Activated CD8-positive, alpha-beta memory T cell treated with anti-CD3 and anti-CD28 coated beads, Interleukin-2, amount 50 U/mL, for 24 hours (primary cell): ENCODE results near the gene CA5A.
"Not testable (repeated sequence)": the region's sequence is repeated elsewhere in the genome, so short reads cannot be mapped to it uniquely, and the experiment has no call there.

Experiments
- DNase-seq: peaks from one replicate; pipeline ENCODE4 v3.0.0-alpha.2; 2020; ENCODE audit errors: extremely low read depth

CA5A gene

GRCh38 chr16:87924041-87924810 lies 12.1 kb downstream of the CA5A start:
- DNase-seq, result no peak

DNA sequence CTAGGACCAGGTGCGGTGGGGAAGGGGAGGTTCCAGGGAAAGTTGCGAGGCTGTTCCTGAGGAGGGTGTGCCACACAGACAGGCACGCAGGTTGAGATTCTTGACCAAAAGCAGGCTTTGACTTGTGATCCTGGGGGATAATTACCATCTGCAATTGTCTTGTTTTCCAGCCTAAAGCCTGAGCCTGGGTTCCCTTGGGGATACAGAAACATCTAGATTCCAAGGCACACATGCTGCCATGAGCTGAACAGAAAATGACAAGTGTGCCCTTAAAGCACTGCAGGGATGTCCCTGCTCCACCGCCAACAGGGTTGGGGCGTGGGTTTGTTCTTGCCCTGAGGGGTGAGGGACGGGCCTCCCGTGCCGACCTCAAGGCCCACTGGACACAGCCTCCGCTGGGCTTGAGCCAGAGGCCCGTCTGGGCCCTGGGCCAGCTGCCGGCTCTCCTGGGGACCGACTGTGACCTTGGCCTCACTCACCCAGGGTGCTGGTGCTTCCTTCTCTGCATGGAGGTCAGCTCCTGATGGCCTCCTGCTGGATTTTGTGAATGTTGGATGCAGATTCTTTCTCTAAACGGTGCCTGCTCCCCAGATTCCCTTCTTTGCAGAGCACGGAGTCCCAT lies 14.0 kb downstream of the CA5A start:
- DNase-seq, result no peak

DNA sequence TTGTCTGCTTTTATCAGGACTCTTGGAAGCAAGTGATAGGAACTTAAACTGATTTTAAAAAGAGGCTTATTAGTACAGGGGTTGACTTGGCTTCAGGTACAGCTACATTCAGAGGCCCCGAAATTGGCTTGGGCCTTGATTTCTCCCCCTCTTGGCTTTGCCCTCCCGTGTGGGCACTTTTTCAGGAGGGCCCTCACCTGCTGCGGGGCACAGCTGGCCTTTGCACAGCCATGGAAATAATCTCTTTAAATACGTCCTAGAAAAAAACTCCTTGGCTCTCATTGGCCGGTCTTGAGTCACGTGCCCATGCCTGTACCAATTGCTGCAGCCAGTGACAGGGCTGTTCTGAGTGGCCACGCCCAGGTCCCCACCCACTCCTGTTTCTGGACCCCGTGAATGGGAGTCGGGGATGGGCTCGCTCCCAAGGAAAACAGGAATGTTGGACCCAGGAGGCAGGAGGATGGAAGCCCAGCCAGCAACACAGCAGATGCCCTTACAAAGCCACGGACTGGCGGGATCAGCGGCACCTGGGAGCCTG lies 15.0 kb downstream of the CA5A start:
- no peak for DNase-seq

- DNase-seq, result no peak
These were observed 16.7 kb downstream of the CA5A start for GRCh38 chr16:87919681-87919994.

DNA sequence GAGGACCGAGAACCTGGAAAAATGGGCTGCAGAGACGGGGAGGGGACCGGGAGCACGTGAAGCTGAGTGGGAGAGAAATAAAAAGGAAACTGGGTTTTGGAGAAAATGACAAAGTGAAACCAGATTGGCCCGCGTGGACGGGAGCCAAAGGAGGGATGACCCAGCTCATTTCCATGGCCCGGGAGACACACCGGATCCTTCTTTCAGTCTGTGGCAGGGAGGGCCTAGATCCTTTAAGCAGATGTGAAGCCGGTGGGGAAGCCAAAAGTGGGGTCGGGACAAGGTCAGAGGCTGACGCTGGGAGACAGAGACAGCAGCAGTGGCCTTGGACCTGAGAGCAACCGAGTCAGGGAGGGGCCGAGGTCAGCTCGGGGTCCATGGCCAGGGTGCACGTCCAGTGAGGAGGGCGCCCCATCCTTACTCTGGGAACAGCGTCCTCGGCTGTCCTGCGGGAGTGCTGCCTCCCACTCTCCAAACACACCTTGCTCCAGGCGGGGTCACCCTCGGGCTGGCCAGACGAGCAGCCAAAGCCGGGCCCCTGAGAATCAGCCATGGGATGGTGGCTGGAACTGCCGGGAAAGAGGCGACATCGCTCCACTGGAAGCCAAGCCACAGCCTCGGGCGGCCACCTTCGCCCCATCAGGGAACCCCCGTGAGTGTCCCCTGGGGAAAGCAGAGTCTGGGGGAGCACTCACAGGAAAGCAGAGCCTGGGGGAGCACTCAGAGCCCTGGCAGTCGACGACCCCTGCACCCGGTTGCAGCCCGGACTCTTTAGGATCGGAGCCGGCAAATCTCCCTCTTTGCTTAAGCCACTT lies 17.3 kb downstream of the CA5A start:
- no peak for DNase-seq

DNA sequence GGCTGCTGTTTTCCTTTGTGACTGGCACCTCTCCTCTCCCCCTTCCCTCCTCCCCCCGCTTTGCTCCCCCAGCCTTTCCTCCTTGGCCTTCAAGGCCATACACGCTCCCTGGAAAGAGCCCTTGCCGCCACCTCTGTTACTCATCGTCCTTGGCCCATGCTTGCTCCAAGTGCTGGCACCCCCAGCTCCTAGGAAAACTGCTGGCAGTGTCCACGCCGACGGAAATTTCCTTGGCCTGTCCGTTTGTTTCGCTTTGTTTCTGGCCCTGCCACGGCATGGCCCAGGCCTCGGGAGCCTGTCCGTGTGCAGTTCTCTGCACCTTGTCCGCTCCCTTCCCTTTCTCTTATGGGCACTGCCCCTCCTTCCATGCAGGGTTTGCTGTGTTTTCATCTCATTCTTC lies 18.0 kb downstream of the CA5A start:
- DNase-seq, result no peak

- no peak for DNase-seq
These were observed 18.8 kb downstream of the CA5A start for GRCh38 chr16:87917503-87917902.

- no peak for DNase-seq
These were observed 21.5 kb downstream of the CA5A start for GRCh38 chr16:87914812-87915211.

DNA sequence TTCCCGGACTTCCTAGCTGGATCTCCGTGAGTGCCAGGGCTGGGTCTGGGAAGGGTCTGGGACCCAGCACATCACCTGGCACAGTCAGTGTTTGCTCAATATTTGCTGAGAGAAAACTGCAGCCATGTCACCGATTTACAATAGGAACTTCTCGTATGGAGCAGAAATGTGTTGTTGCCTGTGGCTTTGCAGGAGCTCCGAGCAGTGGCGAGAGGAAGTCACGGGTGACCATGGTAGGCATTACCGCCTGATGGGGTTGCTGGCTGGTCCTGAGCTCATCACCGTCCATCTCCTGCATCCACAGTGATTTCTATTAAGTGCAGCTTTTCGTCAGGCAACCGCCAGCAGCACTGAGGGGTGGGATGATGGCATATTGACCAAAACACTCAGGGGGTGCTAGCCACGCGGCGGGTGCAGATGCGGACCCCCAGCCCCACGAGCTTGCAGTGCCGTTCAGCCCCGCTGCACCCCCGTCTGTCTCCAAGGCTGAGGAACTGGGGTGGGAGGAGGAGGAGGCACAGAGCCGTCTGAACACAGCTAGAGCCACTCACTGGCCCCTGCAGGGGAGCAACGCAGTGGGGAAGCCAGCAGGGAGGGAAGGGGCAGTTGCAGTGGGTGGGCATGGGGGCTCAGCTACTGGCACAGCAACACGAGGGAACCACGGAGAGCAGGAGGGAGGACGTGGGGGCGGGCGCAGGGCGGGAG lies 22.2 kb downstream of the CA5A start:
- not testable (repeated sequence) for DNase-seq

GRCh38 chr16:87912691-87913090 lies 23.6 kb downstream of the CA5A start:
- DNase-seq, result not testable (repeated sequence)

DNA sequence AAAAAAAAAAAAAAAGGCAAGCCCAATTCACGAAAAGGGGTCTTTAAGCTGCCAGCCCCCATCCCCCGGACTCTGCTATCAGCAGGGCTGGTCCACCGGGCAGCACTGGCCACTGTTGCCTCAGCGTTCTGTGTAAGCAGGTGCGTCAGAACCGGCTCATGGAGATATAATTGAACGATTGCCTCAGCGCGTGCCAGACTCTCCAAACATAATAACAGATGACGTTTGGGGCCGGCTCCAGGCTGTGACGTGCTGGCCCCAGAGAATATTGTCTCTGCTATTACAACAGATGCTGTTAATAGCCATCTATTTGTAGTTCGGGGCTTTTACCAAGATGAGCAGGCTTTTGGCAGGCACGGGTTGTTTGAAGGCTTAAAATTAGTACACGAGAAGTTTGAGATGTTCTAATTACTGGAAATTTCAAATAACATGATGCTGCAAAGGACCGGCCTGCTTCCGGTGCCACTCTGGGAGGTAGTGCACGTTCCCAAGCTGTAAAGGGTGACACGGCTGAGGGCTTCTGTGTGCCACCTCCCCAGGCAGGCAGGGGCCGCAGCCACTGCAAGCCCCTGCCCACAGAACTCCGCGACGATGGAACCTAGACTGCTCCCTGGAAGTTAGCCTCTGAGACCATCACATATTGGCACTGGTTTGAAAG lies 25.1 kb downstream of the CA5A start:
- not testable (repeated sequence) for DNase-seq

GRCh38 chr16:87909203-87909935 lies 27.0 kb downstream of the CA5A start:
- peak; percentile 56 for DNase-seq

DNA sequence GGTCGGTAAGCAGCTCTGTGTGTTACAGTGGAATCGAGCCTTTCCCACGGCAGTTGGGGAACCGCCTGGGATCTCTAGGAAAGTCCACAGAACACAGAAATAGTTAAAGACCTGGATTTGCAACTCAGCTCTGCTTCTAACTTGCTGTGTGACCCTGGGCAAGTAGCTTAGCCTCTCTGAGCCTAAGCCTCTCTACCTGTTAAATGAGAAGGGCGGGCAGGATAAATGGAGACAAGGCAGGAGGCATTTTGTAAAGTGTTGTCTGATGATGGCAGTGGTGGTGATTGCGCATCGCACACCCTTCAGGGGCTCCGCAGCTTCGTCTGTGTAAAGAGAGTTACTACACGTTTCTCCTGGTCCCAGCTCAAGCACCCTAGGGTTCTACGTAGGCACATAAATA lies 28.2 kb downstream of the CA5A start:
- not testable (repeated sequence) for DNase-seq

DNA sequence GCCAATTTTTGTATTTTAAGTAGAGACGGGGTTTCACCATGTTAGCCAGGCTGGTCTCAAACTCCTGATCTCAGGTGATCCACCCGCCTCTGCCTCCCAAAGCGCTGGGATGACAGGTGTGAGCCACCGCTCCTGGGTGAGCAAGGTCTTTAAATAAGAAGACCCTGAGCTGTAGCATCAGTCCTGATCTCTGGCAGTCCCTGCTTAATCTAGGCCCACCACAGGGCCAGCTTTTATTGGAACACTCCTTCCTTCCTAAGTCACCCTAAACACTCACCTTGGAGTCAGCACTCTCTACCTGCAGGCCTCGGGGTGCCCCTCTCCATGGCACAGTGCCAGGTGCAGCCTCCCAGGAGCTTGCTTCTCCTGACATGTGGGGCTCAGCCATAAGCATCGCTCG lies 30.8 kb downstream of the CA5A start:
- DNase-seq, result not testable (repeated sequence)

- not testable (repeated sequence) for DNase-seq
These were observed 31.4 kb downstream of the CA5A start for GRCh38 chr16:87904963-87905362.

DNA sequence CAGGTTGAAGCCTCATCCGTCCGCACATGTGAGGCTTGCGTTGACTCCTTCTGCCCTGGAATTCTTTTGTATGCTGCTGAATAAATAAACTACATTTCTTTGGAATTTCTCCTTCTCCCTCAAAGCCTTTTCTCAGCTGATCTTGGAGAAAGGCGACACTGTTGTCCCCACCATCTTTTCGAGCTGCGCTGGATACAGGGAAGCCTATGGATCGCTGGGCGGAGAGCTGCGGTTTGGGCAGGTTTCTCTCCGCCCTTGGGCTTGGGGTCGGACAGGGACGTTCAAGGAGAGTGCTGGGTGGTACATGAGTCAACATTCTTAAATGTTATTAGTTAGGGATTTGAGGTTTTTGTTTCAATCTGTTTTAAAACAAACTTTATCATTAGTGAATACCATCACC lies 35.8 kb downstream of the CA5A start:
- DNase-seq, result not testable (repeated sequence)

DNA sequence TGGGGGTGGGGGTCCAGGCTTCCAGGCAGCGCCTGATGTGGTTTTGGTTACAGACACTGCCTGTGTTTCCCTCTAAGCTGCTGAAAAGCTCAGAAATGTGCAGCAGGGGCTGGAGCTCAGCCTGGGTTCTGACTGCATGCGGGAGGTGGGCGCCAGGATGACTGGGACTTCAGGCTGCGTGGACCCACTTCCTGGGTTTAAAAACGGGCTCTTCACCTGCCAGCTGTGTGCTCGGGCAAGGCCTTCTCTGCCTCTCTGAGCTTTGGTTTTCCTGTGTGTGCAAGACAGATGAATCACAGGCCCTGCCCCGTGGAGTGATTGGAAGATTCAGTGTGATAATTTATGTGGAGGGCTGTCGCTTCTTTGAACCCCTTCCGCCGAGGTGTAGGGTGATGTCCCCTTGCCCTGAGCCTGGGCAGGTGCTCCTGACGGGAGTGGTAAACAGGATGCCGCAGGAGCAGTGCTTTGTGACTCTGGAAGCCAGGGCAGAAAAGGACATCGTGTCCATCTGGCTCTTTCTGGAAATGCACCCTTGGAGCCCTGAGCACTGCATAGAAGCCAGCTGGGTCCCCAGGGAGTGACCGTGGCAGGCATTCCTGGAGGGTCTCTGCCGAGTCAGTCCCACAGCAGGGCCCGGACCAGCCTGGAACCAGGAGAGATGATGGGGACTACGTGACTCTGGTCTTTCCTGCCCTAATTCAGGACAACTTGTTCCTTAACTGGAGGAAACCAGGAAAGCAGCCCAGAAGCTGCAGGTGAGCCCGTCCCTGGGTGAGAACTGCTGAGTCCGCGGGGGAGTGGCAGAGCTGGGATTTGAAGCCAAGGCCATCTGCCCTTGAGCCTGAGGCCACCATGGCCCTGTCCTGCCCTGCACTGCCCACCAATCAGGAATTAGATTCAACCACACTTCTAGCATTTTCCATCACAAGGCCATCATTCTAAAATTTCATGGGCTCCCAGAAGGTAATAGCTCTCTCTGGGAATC lies 38.5 kb downstream of the CA5A start:
- DNase-seq, result no peak

DNA sequence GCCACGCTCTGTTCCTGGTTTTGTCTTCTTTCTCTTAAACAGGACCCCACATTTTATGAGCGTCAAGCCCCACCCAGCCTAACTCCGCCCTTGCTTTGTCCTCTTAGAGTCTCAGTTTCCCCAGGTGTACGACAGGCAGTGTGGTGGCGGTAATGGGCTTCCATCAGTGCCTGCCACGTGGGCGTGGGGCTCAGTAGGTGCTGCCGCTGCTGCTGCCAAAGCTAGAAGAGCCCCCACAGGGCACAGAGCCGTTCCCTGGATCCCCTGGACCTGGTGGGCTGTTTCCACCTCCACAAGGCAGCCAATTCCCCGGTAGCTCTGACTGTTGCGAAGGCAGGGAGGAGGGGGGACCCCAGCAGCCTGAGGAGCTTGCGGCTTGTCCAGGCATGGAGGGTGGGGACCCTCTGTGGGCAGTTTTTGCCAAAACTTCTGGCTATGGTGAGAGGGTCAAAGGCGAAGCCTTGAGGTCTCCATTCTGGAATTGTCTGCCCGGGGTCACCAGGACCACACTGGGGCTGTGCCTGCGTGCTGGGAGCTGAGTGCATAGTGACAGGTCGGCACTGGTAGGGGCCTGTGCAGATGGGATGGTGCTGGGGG lies 39.3 kb downstream of the CA5A start:
- not testable (repeated sequence) for DNase-seq
